HepG2 (cell line): Measurements from ENCODE around the gene CTNNA1. TPM values are rescaled to one million over a fixed set of nuclear protein-coding genes. Genes with fewer than 3 reads are reported as not detected.

Experiments
- AGO2 ChIP-seq: fragments of 200-400 bp; formaldehyde crosslinking; optimal IDR thresholded peaks from 2 replicates; pipeline ENCODE3; 2017; ENCODE audit warnings: mild to moderate bottlenecking, low read depth, low read length, moderate library complexity
- KAT7 ChIP-seq: IDR thresholded peaks from 2 replicates; pipeline ENCODE4 v1.6.1; 2018; ENCODE audit warnings: borderline replicate concordance, missing compliant biosample characterization
- KDM6A ChIP-seq: IDR thresholded peaks from 2 replicates; pipeline ENCODE4 v1.6.1; 2016; ENCODE audit warnings: low read depth
- KMT2B ChIP-seq: IDR thresholded peaks from 2 replicates; pipeline ENCODE4 v1.6.1; 2016; ENCODE audit warnings: missing genetic modification reagents, missing compliant biosample characterization
- PAX8 ChIP-seq: sonication (generic); formaldehyde crosslinking; IDR thresholded peaks from 2 replicates; pipeline ENCODE4 v1.8.0; 2022; ENCODE audit warnings: mild to moderate bottlenecking, missing genetic modification reagents, borderline replicate concordance
- PRDM10 ChIP-seq: sonication (generic); formaldehyde crosslinking; IDR thresholded peaks from 2 replicates; pipeline ENCODE4 v1.4.0; 2020; ENCODE audit warnings: low read depth, missing genetic modification reagents
- RBM39 ChIP-seq: fragments of 200-400 bp; formaldehyde crosslinking; IDR thresholded peaks from one replicate; pipeline ENCODE4 v1.6.1; 2018; ENCODE audit warnings: antibody characterized with exemption, mild to moderate bottlenecking, low read depth, low read length; ENCODE audit not compliant: poor library complexity, severe bottlenecking
- SALL1 ChIP-seq: sonication (generic); formaldehyde crosslinking; IDR thresholded peaks from 2 replicates; pipeline ENCODE4 v1.8.0; 2022; ENCODE audit warnings: mild to moderate bottlenecking, missing genetic modification reagents
- TAF1 ChIP-seq: sonication (generic); formaldehyde crosslinking; IDR thresholded peaks from 2 replicates; pipeline ENCODE4 v1.4.0; 2020; ENCODE audit warnings: missing genetic modification reagents
- THAP8 ChIP-seq: sonication (generic); formaldehyde crosslinking; IDR thresholded peaks from 2 replicates; pipeline ENCODE4 v1.5.1; 2020; ENCODE audit warnings: missing genetic modification reagents, mild to moderate bottlenecking, borderline replicate concordance
- ZBTB44 ChIP-seq: sonication (generic); formaldehyde crosslinking; IDR thresholded peaks from 2 replicates; pipeline ENCODE4 v1.4.0; 2020; ENCODE audit warnings: missing genetic modification reagents
- ZC3H4 ChIP-seq: sonication (generic); formaldehyde crosslinking; IDR thresholded peaks from 2 replicates; pipeline ENCODE4 v1.4.0; 2020; ENCODE audit warnings: missing genetic modification reagents, borderline replicate concordance
- ZNF224 ChIP-seq: sonication (generic); formaldehyde crosslinking; IDR thresholded peaks from 2 replicates; pipeline ENCODE4 v1.5.0; 2020; ENCODE audit warnings: mild to moderate bottlenecking, missing genetic modification reagents
- ZNF3 ChIP-seq: IDR thresholded peaks from 2 replicates; pipeline ENCODE4 v1.7.0; 2017; ENCODE audit warnings: inconsistent platforms
- ZNF30 ChIP-seq: sonication (generic); formaldehyde crosslinking; IDR thresholded peaks from 2 replicates; pipeline ENCODE4 v1.5.0; 2020; ENCODE audit warnings: mild to moderate bottlenecking, missing genetic modification reagents
- ZNF484 ChIP-seq: sonication (generic); formaldehyde crosslinking; IDR thresholded peaks from 2 replicates; pipeline ENCODE4 v1.5.1; 2020; ENCODE audit warnings: mild to moderate bottlenecking, low read depth, missing genetic modification reagents, borderline replicate concordance
- ZNF749 ChIP-seq: sonication (generic); formaldehyde crosslinking; IDR thresholded peaks from 2 replicates; pipeline ENCODE4 v1.8.0; 2022; ENCODE audit warnings: mild to moderate bottlenecking, missing genetic modification reagents, moderate library complexity, borderline replicate concordance
- ZNF816 ChIP-seq: sonication (generic); formaldehyde crosslinking; IDR thresholded peaks from 2 replicates; pipeline ENCODE4 v1.8.0; 2022; ENCODE audit warnings: missing genetic modification reagents, mild to moderate bottlenecking, borderline replicate concordance
- polyA plus RNA-seq, 8 experiments: library from polyadenylated mRNA; depleted of rRNA in 3 of 8; stranded (reverse) in 7 of 8; unstranded in 1 of 8; fragments of >200 nt; fragmentation: Illumina TruSeq in 4 of 8; extraction: Trizol in 4 of 8; gene quantifications; 2 replicates each; pipeline versions ENCODE4 v1.2.1 to v1.2.3, GENCODE V29; 2011 to 2016; ENCODE audit warnings: low read depth in 4 of 8, missing spikeins in 1 of 8, mixed read lengths in 1 of 8; ENCODE audit not compliant: insufficient read depth in 1 of 8
- total RNA-seq, 5 experiments: library from RNA; depleted of rRNA; stranded (reverse); fragments of >200 nt; fragmentation: Illumina TruSeq; extraction: Trizol; gene quantifications; 2 replicates each; pipeline ENCODE4 v1.2.3, GENCODE V29; 2016; ENCODE audit warnings: low read depth in 1 of 5
- TF ChIP-seq, protein P1 (sequence below): sonication (generic); formaldehyde crosslinking; conservative IDR thresholded peaks from 2 replicates; pipeline ENCODE4 v1.4.0; 2020; ENCODE audit warnings: missing genetic modification reagents
- TF ChIP-seq, protein P2 (sequence below): sonication (generic); formaldehyde crosslinking; IDR thresholded peaks from 2 replicates; pipeline ENCODE4 v1.5.0; 2020; ENCODE audit warnings: mild to moderate bottlenecking, missing genetic modification reagents

CTNNA1 gene
- total and polyA plus RNA-seq, 2 of the 13 experiments (the other 11 are each of a cell fraction or from before 2014, with no cell fraction given), result 66.8 to 162 TPM

DNA sequence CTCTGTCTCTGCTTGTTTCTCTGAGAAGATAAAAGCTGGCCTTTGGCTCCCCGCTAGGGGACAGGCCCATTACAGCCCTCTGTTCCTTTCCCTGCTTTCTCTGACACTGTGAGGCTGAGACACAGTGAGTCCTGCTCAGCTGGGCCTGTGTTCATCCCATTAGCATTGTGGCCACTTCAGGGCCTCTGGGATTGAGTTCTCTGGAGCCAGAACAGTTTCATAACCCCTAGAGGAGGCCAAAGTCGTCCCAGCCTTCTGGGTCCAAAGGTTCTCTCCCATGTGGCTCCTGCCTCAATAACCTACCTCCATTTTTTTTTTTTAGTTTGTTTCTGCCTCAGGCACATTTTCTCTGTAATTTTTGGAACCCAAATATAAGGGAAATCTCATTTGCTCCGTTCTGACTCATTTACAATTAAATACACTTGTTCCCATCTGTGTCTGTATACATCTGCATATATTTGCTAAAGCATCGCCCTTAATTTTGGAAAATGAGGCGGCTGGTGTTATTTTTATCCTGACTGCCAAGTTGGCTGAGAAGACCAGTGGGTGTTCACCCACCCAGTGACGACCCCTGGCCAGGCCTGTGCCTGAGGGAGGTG lies 27.3 kb upstream of the CTNNA1 start (continued):
- TF ChIP-seq THAP8 (CRISPR knock-in tag) (no peak), PRDM10 (CRISPR knock-in tag) (0 out of 2 replicates have a peak, but pooled peaks have one; percentile 23), SALL1 (peak; percentile 48; the same call in 1 of the 2 replicates), ZBTB44 (CRISPR knock-in tag) (no peak), RBM39 (no peak), ZNF224 (CRISPR knock-in tag) (no peak), KAT7 (no peak), ZNF30 (CRISPR knock-in tag) (no peak), ZNF3 (CRISPR knock-in tag) (no peak), ZNF484 (CRISPR knock-in tag) (no peak), ZNF816 (CRISPR knock-in tag) (no peak), TAF1 (CRISPR knock-in tag) (0 out of 2 replicates have a peak, but pooled peaks have one; percentile 27), ZNF749 (no peak), ZC3H4 (CRISPR knock-in tag) (no peak), AGO2 (no peak), KDM6A (peak; percentile 64; the same call in 1 of the 2 replicates), PAX8 (CRISPR knock-in tag) (no peak), KMT2B (CRISPR knock-in tag) (no peak; the same call in 1 of the 2 replicates)
- TF ChIP-seq, protein P1, sequence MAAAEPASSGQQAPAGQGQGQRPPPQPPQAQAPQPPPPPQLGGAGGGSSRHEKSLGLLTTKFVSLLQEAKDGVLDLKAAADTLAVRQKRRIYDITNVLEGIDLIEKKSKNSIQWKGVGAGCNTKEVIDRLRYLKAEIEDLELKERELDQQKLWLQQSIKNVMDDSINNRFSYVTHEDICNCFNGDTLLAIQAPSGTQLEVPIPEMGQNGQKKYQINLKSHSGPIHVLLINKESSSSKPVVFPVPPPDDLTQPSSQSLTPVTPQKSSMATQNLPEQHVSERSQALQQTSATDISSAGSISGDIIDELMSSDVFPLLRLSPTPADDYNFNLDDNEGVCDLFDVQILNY (CRISPR knock-in tag), result no peak
- TF ChIP-seq, protein P2, sequence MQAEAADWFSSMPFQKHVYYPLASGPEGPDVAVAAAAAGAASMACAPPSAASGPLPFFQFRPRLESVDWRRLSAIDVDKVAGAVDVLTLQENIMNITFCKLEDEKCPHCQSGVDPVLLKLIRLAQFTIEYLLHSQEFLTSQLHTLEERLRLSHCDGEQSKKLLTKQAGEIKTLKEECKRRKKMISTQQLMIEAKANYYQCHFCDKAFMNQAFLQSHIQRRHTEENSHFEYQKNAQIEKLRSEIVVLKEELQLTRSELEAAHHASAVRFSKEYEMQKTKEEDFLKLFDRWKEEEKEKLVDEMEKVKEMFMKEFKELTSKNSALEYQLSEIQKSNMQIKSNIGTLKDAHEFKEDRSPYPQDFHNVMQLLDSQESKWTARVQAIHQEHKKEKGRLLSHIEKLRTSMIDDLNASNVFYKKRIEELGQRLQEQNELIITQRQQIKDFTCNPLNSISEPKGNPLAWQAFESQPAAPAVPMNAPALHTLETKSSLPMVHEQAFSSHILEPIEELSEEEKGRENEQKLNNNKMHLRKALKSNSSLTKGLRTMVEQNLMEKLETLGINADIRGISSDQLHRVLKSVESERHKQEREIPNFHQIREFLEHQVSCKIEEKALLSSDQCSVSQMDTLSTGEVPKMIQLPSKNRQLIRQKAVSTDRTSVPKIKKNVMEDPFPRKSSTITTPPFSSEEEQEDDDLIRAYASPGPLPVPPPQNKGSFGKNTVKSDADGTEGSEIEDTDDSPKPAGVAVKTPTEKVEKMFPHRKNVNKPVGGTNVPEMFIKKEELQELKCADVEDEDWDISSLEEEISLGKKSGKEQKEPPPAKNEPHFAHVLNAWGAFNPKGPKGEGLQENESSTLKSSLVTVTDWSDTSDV (CRISPR knock-in tag), result no peak
